HS-5 (cell line): ENCODE data around the gene PTPN11.
"Not testable (repeated sequence)": the region's sequence is repeated elsewhere in the genome, so short reads cannot be mapped to it uniquely, and the experiment has no call there.

Experiments
- DNase-seq: peaks from one replicate; pipeline ENCODE4 v3.0.0-alpha.2; 2012; ENCODE audit warnings: low read depth

The PTPN11 gene

DNA sequence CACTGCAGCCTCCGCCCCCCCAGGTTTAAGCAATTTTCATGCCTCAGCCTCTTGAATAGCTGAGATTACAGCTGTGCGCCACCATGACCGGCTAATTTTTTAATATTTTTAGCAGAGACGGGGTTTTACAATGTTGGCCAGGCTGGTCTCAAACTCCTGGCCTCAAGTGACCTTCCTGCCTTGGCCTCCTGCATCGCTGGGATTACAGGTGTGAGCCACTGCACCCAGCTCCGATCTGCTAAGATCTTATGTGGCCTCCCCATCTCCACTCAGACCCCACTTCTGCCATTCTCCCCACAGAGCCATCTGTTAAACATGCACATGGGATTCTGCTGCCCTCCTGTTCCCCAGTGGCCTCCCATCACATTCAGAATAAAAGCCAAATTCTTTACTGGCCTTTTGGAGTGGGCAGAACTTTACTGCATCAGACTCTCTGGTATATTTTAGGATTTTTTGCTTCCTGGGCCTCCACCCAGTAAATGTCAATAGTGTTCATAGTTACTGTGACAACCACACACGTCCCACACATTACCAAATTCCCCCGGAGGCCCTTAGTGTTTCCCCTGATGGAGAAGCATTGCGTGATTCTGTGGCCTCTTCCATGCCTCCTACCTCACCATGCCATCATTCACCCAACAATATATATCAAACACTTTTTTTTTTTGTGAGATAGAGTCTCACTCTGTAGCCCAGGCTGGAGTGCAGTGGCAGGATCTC, 96.3 kb downstream of the PTPN11 start:
- DNase-seq, result no peak

DNA sequence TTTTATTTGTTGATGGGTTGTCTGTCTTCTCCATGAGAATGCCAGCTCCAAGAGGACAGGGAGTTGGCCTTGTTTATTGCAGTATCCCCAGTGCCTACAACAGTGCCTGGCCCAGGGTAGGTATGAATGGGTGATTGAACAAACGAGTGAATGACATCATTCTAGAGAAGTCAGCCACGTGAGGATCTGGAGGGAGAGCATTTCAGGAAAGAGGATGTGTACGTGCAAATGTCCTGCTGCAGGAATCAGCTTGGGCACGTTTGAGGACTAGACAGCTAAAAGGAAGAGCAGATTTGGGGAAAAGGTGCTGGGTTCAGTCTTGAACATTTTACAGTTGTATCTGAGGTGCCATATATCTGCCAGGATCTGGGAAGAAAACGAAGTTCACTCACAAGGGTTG, 97.1 kb downstream of the PTPN11 start:
- DNase-seq, result no peak

GRCh38 chr12:112517730-112518364, 99.1 kb downstream of the PTPN11 start:
- DNase-seq, result no peak

GRCh38 chr12:112518365-112518735, 99.6 kb downstream of the PTPN11 start:
- no peak for DNase-seq

- not testable (repeated sequence) for DNase-seq
Observed at GRCh38 chr12:112519841-112520340, 101.1 kb downstream of the PTPN11 start.

- DNase-seq, result no peak
Observed at GRCh38 chr12:112523856-112524255, 105.1 kb downstream of the PTPN11 start.

- DNase-seq, result no peak
Observed at GRCh38 chr12:112524269-112524668, 105.5 kb downstream of the PTPN11 start.

DNA sequence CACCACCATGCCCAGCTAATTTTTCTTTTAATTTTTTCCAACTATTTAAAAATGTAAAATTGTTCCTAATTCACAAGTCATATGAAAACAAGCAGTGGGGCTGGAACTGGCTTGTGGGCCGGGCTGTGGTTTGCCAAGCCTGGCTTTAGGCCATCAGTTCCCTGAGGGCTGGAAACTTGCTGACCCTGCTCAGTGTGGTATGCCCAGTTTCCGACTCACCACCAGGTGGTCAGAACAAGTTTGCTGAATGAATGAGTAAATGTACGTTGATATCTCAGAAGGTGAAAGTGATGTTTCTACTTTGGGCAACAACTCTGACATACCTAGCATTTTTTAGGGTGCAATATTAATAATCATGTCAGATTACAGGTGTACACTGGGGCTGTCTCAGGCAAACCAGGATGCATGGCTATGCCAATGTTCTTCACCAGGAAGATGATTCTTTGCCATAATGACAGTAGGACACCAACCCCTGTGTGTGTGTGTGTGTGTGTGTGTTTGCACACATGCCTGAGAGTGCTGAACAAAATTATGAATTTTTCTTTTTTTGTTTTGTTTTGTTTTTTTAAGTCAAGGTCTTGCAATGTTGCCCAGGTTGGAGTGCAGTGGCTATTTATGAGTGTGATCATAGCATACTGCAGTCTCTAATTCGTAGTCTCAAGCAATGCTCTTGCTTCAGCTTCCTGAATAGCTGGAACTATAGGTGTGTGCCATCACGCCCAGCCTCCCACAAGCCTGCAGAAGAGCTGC, 106.1 kb downstream of the PTPN11 start:
- peak; percentile 15 for DNase-seq

DNA sequence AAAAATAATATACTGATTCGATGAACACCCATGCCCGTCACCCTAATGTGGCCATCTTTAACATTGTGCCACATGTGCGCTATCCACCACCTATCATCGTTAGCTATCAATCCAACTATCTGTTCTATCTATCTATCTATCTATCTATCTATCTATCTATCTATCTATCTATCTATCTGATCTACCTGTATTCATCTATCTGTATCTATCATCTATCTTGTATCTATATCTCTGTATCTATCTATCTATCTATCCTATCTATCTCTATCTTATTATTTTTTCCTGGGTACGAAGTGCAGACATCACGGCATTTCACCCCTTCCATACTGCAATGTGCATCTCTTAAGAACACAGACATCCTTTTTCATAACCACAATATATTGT, 106.7 kb downstream of the PTPN11 start:
- no peak for DNase-seq

- no peak for DNase-seq
Observed at GRCh38 chr12:112527082-112527481, 108.3 kb downstream of the PTPN11 start.

GRCh38 chr12:112527501-112527900, 108.8 kb downstream of the PTPN11 start:
- no peak for DNase-seq

- no peak for DNase-seq
Observed at GRCh38 chr12:112528521-112528920, 109.8 kb downstream of the PTPN11 start.

- DNase-seq, result no peak
Observed at GRCh38 chr12:112530941-112531340, 112.2 kb downstream of the PTPN11 start.

DNA sequence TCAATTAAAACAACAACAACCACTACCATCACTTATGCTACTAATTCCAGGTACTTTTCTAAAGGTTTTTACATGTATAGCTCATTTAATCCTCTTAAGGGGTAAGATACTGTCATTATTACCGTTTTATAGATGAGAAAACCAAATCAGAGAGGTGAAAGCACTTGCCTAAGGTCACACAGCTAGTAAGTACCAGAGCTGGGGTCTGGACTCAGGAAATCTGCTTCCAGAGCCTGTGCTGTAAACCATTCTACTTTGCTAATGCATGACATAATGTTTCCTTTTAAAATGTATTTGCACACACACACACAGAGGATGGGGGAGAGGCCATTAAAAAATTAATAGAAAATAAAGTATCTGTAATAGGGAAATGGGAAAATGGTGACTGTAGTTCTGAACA, 113.4 kb downstream of the PTPN11 start:
- no peak for DNase-seq

- no peak for DNase-seq
Observed at GRCh38 chr12:112533528-112533927, 114.8 kb downstream of the PTPN11 start.

- DNase-seq, result no peak
Observed at GRCh38 chr12:112535017-112535416, 116.3 kb downstream of the PTPN11 start.

DNA sequence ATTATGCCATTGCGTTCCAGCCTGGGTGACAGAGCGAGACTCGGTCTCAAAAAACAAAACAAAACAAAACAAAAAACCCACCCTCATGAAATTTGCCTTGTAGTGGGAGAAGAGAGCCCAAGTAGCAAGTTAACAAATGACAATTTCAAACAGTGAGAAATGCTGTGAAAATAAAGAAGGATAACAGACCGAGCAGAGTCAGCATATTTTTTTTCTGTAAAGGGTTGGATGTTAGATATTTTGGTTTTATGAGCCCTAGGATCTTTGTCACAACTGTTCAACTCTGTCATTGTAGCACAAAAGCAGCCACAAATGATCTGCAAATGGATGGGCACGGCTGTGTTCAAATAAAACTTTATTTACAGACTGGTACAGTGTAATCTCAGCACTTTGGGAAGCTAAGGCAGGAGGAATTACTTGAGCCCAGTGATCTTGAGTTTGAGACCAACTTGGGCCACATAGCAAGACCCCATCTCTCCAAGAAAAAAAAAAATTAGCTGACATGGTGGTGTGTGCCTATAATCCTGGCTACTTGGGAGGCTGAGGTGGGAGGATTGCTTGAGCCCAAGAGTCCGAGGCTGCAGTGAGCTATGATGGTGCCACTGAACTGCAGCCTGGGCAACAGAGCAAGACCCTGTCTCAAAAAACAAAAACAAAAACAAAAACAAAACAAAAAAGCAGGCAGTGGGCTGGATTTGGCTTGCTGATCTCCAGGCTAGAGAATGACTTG, 117.1 kb downstream of the PTPN11 start:
- no peak for DNase-seq

DNA sequence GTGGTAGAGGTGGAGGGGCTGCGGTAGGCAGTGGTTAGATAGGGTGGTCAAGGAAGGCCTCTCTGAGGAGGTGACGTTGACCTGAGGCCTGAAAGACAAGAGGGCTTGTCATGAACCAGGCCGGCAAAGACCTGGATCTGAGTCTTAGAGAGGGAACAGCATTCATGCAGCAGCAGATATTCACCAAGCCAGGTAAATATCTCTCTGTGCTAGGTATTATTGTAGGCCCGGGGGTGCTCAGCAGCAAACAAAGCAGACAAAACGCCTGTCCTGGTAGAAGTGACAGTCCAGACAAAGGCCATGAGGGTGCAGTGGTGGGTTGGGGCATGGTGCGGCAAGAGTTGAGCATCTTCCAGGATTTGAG, 117.6 kb downstream of the PTPN11 start:
- no peak for DNase-seq

DNA sequence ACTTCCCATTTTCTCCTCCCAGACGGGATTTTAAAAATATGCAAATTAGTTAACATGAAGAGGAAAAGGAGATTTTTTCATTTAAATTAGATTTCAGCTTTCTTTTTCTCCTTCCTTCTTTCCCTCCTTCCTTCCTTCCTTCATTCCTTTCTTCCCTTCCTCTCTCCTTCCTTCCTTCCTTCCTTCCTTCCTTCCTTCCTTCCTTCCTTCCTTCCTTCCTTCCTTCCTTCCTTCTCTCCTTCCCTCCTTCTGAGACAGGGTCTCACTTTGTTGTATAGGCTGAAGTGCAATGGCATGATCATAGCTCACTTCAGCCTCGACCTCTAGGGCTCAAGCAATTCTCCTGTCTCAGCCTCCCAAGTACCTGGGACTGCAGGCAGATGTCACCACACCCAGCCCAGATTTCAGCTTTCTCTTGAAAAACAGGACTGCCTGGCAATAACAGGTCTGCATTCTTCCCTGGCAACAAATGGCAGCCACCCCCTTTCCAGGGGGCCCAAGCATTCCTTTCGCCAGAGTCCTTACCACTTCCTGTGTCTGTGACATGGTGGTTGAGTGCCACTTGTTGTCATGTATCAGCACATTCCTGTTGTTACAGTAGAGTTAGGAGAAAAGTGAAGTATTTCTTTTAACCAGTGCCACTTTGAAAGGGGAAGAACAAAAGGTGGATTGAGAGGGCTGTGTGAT, 119.1 kb downstream of the PTPN11 start:
- DNase-seq, result peak; percentile 11

DNA sequence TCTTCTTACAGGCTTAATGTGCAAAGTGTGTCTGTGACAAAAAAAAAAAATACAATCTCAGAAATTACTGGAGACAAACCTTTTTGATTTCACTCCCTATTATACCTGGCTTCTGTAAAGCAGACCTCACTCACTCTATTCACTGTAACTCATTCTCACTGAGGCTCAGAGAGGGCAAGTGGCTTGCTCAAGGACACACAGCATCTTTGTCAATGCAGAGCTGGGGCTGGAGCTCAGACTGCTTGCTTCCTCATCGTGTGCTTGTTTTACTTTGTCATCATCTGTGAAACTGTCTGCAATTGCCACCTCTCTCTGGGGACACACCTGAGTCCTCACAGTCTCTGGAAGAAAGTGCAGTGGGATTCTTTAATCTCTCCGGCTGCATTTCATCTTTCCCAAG, 120.0 kb downstream of the PTPN11 start:
- no peak for DNase-seq

DNA sequence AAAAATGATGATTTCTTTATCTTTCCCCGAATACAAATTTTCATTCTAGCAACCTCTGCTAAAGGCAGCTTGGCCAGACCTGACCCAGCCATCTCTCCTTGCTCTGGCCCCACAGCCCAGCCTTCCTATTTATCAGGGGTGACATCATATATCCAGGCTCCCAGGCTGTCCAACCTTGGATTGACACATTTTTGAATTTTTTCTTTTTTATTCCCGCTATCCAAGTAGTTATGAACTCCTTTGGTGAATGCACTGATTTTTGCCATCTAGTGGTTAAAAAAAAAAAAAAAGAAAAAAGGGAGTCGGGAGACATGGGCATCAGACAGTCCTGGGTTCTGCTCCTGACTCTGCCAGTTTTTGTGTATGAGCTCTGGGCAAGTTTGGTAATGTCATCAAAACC, 120.5 kb downstream of the PTPN11 start:
- DNase-seq, result no peak

- DNase-seq, result no peak
Observed at GRCh38 chr12:112540021-112540420, 121.3 kb downstream of the PTPN11 start.
